Measurements from ENCODE around the gene ROR2. TPM values are rescaled to one million over a fixed set of nuclear protein-coding genes. Genes with fewer than 3 reads are reported as not detected.

The ROR2 gene
- total and polyA plus RNA-seq, 2 experiments from 2014 or later, result 7.1 to 12.9 TPM

- no peaks in the 10 kb centered on the region for H4K20me1 ChIP-seq (ENCODE audit: insufficient read depth)
- no peak overlapping the region for H3K4me2 ChIP-seq (ENCODE audit: unreplicated experiment)
- no peak overlapping the region for H2AFZ ChIP-seq
- H3K36me3 ChIP-seq (ENCODE audit: low read depth), result no peaks in the 10 kb centered on the region
- WGBS, 2 experiments (ENCODE audit: low coverage in 1 of 2, low lambda C conversion rate in 2 of 2, missing lambda C conversion rate in 2 of 2), result 95 to 96% methylated on average over 16 to 18 of the region's 18 CpGs
- in situ Hi-C loops (cut with MboI), result no loop called here
- no peaks in the 10 kb centered on the region for H3K9me2 ChIP-seq (ENCODE audit: insufficient read depth)
- H3K4me3 ChIP-seq, result no peak overlapping the region
- no peaks in the 10 kb centered on the region for H3K79me2 ChIP-seq (ENCODE audit: insufficient read depth)
- no peaks in the 10 kb centered on the region for H3K27me3 ChIP-seq (replicated peaks; ENCODE audit: insufficient read depth)
- no peaks in the 10 kb centered on the region for H3K9me3 ChIP-seq (ENCODE audit: low read depth)
- DNase-seq, result no peak
- TF ChIP-seq EZH2phosphoT487 (IDR thresholded peaks at IDR 0.05; ENCODE audit: insufficient read depth, low read depth) (no peak), EZH2 (IDR thresholded peaks at IDR 0.05; ENCODE audit: insufficient read depth, poor library complexity, severe bottlenecking) (no peak)
- H3K9ac ChIP-seq, result no peak overlapping the region
- no peak overlapping the region for H3K27ac ChIP-seq
- H3K4me1 ChIP-seq (ENCODE audit: insufficient read depth), result peaks cover 8% of the 10 kb centered on the region
- peaks cover 4% of the 10 kb centered on the region for H3F3A ChIP-seq (ENCODE audit: insufficient read depth)
These were observed 97.2 kb downstream of the ROR2 start for GRCh38 chr9:91852801-91853347.

GRCh38 chr9:91849694-91850093, 100.3 kb downstream of the ROR2 start:
- H4K20me1 ChIP-seq (ENCODE audit: insufficient read depth), result no peaks in the 10 kb centered on the region
- 86 to 87% methylated on average over 3 of the region's 3 CpGs for WGBS, 2 experiments (ENCODE audit: low coverage in 1 of 2, low lambda C conversion rate in 2 of 2, missing lambda C conversion rate in 2 of 2)
- no peaks in the 10 kb centered on the region for H3K9me3 ChIP-seq (ENCODE audit: low read depth)
- H3K4me2 ChIP-seq (ENCODE audit: unreplicated experiment), result no peak overlapping the region
- H3K4me1 ChIP-seq (ENCODE audit: insufficient read depth), result peaks cover 12% of the 10 kb centered on the region
- H3K36me3 ChIP-seq (ENCODE audit: low read depth), result no peaks in the 10 kb centered on the region
- no peaks in the 10 kb centered on the region for H3K9me2 ChIP-seq (ENCODE audit: insufficient read depth)
- H3K27ac ChIP-seq, result no peak overlapping the region
- no peak overlapping the region for H3K9ac ChIP-seq
- no peaks in the 10 kb centered on the region for H3K79me2 ChIP-seq (ENCODE audit: insufficient read depth)
- in situ Hi-C loops (cut with MboI), result no loop called here
- TF ChIP-seq EZH2phosphoT487 (IDR thresholded peaks at IDR 0.05; ENCODE audit: insufficient read depth, low read depth), result no peak
- no peak for TF ChIP-seq EZH2 (IDR thresholded peaks at IDR 0.05; ENCODE audit: insufficient read depth, poor library complexity, severe bottlenecking)
- H2AFZ ChIP-seq, result no peak overlapping the region
- H3F3A ChIP-seq (ENCODE audit: insufficient read depth), result peaks cover 7% of the 10 kb centered on the region
- no peak overlapping the region for H3K4me3 ChIP-seq
- DNase-seq, result no peak
- no peaks in the 10 kb centered on the region for H3K27me3 ChIP-seq (replicated peaks; ENCODE audit: insufficient read depth)

GRCh38 chr9:91848146-91848545, 101.9 kb downstream of the ROR2 start:
- H3K9me3 ChIP-seq (ENCODE audit: low read depth), result no peaks in the 10 kb centered on the region
- no peak for DNase-seq
- peak overlapping the region; percentile 2; the same call in 1 of the 2 replicates for H3K9ac ChIP-seq
- H3K27me3 ChIP-seq (replicated peaks; ENCODE audit: insufficient read depth), result no peaks in the 10 kb centered on the region
- no peaks in the 10 kb centered on the region for H4K20me1 ChIP-seq (ENCODE audit: insufficient read depth)
- WGBS, 2 experiments (ENCODE audit: low coverage in 1 of 2, low lambda C conversion rate in 2 of 2, missing lambda C conversion rate in 2 of 2), result 46 to 51% methylated on average over 6 of the region's 6 CpGs
- H3K27ac ChIP-seq, result peak overlapping the region; percentile 23
- H3K9me2 ChIP-seq (ENCODE audit: insufficient read depth), result no peaks in the 10 kb centered on the region
- peak overlapping the region; percentile 37 for H3K4me3 ChIP-seq
- H3K4me1 ChIP-seq (ENCODE audit: insufficient read depth), result peaks cover 26% of the 10 kb centered on the region
- TF ChIP-seq EZH2phosphoT487 (IDR thresholded peaks at IDR 0.05; ENCODE audit: insufficient read depth, low read depth) (no peak), EZH2 (IDR thresholded peaks at IDR 0.05; ENCODE audit: insufficient read depth, poor library complexity, severe bottlenecking) (no peak)
- no peaks in the 10 kb centered on the region for H3K36me3 ChIP-seq (ENCODE audit: low read depth)
- no peaks in the 10 kb centered on the region for H3K79me2 ChIP-seq (ENCODE audit: insufficient read depth)
- in situ Hi-C loops (cut with MboI), result no loop called here
- H3F3A ChIP-seq (ENCODE audit: insufficient read depth), result peaks cover 7% of the 10 kb centered on the region
- peak overlapping the region; percentile 54 for H2AFZ ChIP-seq
- peak overlapping the region; percentile 46 for H3K4me2 ChIP-seq (ENCODE audit: unreplicated experiment)

- Histone ChIP-seq H3K27ac (peak overlapping the region; percentile 23), H3K36me3 (ENCODE audit: low read depth) (no peaks in the 10 kb centered on the region), H3K9me2 (ENCODE audit: insufficient read depth) (no peaks in the 10 kb centered on the region), H3K79me2 (ENCODE audit: insufficient read depth) (no peaks in the 10 kb centered on the region), H3K9ac (peak overlapping the region; percentile 2; the same call in 1 of the 2 replicates), H3K4me2 (ENCODE audit: unreplicated experiment) (peak overlapping the region; percentile 46), H3K4me3 (peak overlapping the region; percentile 37), H3K27me3 (replicated peaks; ENCODE audit: insufficient read depth) (no peaks in the 10 kb centered on the region), H3K4me1 (ENCODE audit: insufficient read depth) (peaks cover 26% of the 10 kb centered on the region), H4K20me1 (ENCODE audit: insufficient read depth) (no peaks in the 10 kb centered on the region), H3F3A (ENCODE audit: insufficient read depth) (peaks cover 7% of the 10 kb centered on the region), H3K9me3 (ENCODE audit: low read depth) (no peaks in the 10 kb centered on the region), H2AFZ (peak overlapping the region; percentile 54)
- in situ Hi-C loops (cut with MboI), result no loop called here
- DNase-seq, result peak; percentile 91
- no peak for TF ChIP-seq EZH2 (IDR thresholded peaks at IDR 0.05; ENCODE audit: insufficient read depth, poor library complexity, severe bottlenecking)
- no peak for TF ChIP-seq EZH2phosphoT487 (IDR thresholded peaks at IDR 0.05; ENCODE audit: insufficient read depth, low read depth)
- WGBS, 2 experiments (ENCODE audit: low coverage in 1 of 2, low lambda C conversion rate in 2 of 2, missing lambda C conversion rate in 2 of 2), result 10 to 16% methylated on average over 13 of the region's 13 CpGs
These were observed 102.4 kb downstream of the ROR2 start for GRCh38 chr9:91847581-91848091.

Data from GM23248 (cell line).